Measurements from ENCODE around the gene PTPRH.

PTPRH gene

GRCh38 chr19:55188625-55189024 lies 20.7 kb downstream of the PTPRH start:
- no peak for DNase-seq (ENCODE audit: low spot score)
- TF ChIP-seq CTCF (IDR thresholded peaks at IDR 0.05; ENCODE audit: poor library complexity, severe bottlenecking) = no peak
- no peaks in the 10 kb centered on the region for H3K27me3 ChIP-seq (ENCODE audit: insufficient read depth, poor library complexity, severe bottlenecking)
- peak; percentile 49 for ATAC-seq (ENCODE audit: low read depth)
- peak overlapping the region; percentile 10 for H3K4me3 ChIP-seq (ENCODE audit: severe bottlenecking)
- peak overlapping the region; percentile 96 for H3K27ac ChIP-seq (ENCODE audit: poor library complexity, severe bottlenecking)
- no peaks in the 10 kb centered on the region for H3K36me3 ChIP-seq (ENCODE audit: low read depth)
- H3K4me1 ChIP-seq (ENCODE audit: insufficient read depth, poor library complexity, severe bottlenecking) = peaks cover 11% of the 10 kb centered on the region
- no peaks in the 10 kb centered on the region for H3K9me3 ChIP-seq (ENCODE audit: severe bottlenecking)

GRCh38 chr19:55186080-55186479 lies 23.2 kb downstream of the PTPRH start:
- Histone ChIP-seq H3K9me3 (ENCODE audit: severe bottlenecking) (no peaks in the 10 kb centered on the region), H3K36me3 (ENCODE audit: low read depth) (no peaks in the 10 kb centered on the region), H3K4me1 (ENCODE audit: insufficient read depth, poor library complexity, severe bottlenecking) (peaks cover 11% of the 10 kb centered on the region), H3K27me3 (ENCODE audit: insufficient read depth, poor library complexity, severe bottlenecking) (no peaks in the 10 kb centered on the region), H3K27ac (ENCODE audit: poor library complexity, severe bottlenecking) (no peak overlapping the region), H3K4me3 (ENCODE audit: severe bottlenecking) (no peak overlapping the region)
- TF ChIP-seq CTCF (IDR thresholded peaks at IDR 0.05; ENCODE audit: poor library complexity, severe bottlenecking) = no peak
- ATAC-seq (ENCODE audit: low read depth) (no peak), DNase-seq (ENCODE audit: low spot score) (no peak)

GRCh38 chr19:55181740-55182139 lies 27.6 kb downstream of the PTPRH start:
- ATAC-seq (ENCODE audit: low read depth) (no peak), DNase-seq (ENCODE audit: low spot score) (no peak)
- TF ChIP-seq CTCF (IDR thresholded peaks at IDR 0.05; ENCODE audit: poor library complexity, severe bottlenecking) = no peak
- H3K27me3 ChIP-seq (ENCODE audit: insufficient read depth, poor library complexity, severe bottlenecking) = peaks cover 3% of the 10 kb centered on the region
- H3K27ac ChIP-seq (ENCODE audit: poor library complexity, severe bottlenecking) = no peak overlapping the region
- no peaks in the 10 kb centered on the region for H3K36me3 ChIP-seq (ENCODE audit: low read depth)
- H3K9me3 ChIP-seq (ENCODE audit: severe bottlenecking) = no peaks in the 10 kb centered on the region
- no peak overlapping the region for H3K4me3 ChIP-seq (ENCODE audit: severe bottlenecking)
- no peaks in the 10 kb centered on the region for H3K4me1 ChIP-seq (ENCODE audit: insufficient read depth, poor library complexity, severe bottlenecking)

DNA sequence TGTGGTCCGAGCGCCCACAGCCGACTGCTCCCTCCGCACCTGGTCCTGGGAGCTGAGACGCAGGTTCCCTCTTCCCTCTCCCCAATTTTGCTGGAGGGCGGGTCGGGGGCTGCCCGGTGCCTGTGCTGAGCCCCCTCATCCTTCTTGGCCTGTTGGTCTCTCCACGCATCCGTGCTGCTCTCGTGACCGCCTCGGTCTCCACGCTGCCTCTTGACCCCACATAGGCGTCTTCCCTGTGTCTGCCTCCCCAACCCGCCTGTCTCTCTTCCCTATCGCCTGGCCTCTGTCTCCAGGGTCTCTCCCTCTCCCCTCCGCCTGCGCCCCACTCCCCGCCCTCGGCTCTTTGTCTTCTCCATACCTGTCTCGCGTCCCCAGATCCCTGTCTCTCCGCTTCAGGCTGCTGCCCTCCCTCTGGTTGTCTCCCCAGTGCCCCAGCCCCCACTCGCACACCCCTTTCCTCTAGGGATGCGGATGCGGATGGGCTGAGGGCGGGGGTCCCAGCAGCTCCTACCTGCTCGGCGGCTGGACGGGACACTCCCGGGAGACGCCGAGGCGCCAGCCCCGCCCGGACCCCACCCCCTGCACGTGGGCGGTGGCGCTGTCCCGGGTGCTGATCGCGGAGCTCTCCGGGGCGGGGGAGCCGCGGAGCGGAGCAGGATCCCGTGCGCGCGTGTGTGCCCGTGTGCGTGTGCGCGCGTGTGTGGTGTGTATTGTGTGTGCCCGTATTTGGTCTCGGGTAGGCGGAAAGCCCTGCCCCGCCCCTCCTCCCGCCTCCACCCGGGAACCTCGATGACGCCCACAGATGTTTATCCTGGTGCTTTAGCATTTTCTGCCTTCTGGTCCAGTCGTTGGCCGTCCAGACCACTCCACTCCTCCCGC lies 29.5 kb downstream of the PTPRH start, which contains the start of gene SYT5:
SYT5 (minus strand) TSS at position 684 of the 879 bp plus-strand sequence. CDS start 1,248 bp downstream, outside the sequence.
- no peaks in the 10 kb centered on the region for H3K36me3 ChIP-seq (ENCODE audit: low read depth)
- no peaks in the 10 kb centered on the region for H3K4me1 ChIP-seq (ENCODE audit: insufficient read depth, poor library complexity, severe bottlenecking)
- DNase-seq (ENCODE audit: low spot score) = no peak
- no peaks in the 10 kb centered on the region for H3K9me3 ChIP-seq (ENCODE audit: severe bottlenecking)
- TF ChIP-seq CTCF (IDR thresholded peaks at IDR 0.05; ENCODE audit: poor library complexity, severe bottlenecking) = no peak
- peaks cover 3% of the 10 kb centered on the region for H3K27me3 ChIP-seq (ENCODE audit: insufficient read depth, poor library complexity, severe bottlenecking)
- no peak within 1 kb of the TSS for H3K4me3 ChIP-seq (ENCODE audit: severe bottlenecking)
- no peak within 1 kb of the TSS for H3K27ac ChIP-seq (ENCODE audit: poor library complexity, severe bottlenecking)
- ATAC-seq (ENCODE audit: low read depth) = peak; percentile 69

Measured in RWPE2 (cell line).